HepG2 (cell line): Measurements from ENCODE around the gene EPHA2. TPM values are rescaled to one million over a fixed set of nuclear protein-coding genes. Genes with fewer than 3 reads are reported as not detected.

Experiments
- HBP1 ChIP-seq: IDR thresholded peaks from 2 replicates; pipeline ENCODE4 v1.6.1; 2016; ENCODE audit warnings: low read depth, control low read depth
- HNRNPUL1 ChIP-seq: fragments of 200-400 bp; formaldehyde crosslinking; IDR thresholded peaks from 2 replicates; pipeline ENCODE4 v1.6.1; 2017; ENCODE audit warnings: low read depth, mild to moderate bottlenecking, low read length, moderate library complexity
- MAF1 ChIP-seq: sonication (generic); formaldehyde crosslinking; IDR thresholded peaks from 2 replicates; pipeline ENCODE4 v1.5.0; 2020; ENCODE audit warnings: missing genetic modification reagents, borderline replicate concordance
- MATR3 ChIP-seq: sonication (generic); formaldehyde crosslinking; IDR thresholded peaks from 2 replicates; pipeline ENCODE4 v1.4.0; 2020; ENCODE audit warnings: missing genetic modification reagents
- MTA1 ChIP-seq: sonication (generic); formaldehyde crosslinking; IDR thresholded peaks from 2 replicates; pipeline ENCODE4 v1.4.0; 2020; ENCODE audit warnings: missing genetic modification reagents, mild to moderate bottlenecking, borderline replicate concordance
- PLRG1 ChIP-seq: fragments of 450-650 bp; conservative IDR thresholded peaks from 2 replicates; pipeline ENCODE4 v1.6.1; 2016
- PRPF4 ChIP-seq: fragments of 200-400 bp; formaldehyde crosslinking; IDR thresholded peaks from 2 replicates; pipeline ENCODE4 v1.6.1; 2016; ENCODE audit warnings: low read length, low read depth; ENCODE audit not compliant: poor library complexity, severe bottlenecking
- WIZ ChIP-seq: sonication (generic); formaldehyde crosslinking; IDR thresholded peaks from 2 replicates; pipeline ENCODE4 v1.5.1; 2020; ENCODE audit warnings: mild to moderate bottlenecking, missing genetic modification reagents
- YEATS2 ChIP-seq: sonication (generic); formaldehyde crosslinking; IDR thresholded peaks from 2 replicates; pipeline ENCODE4 v1.4.0; 2020; ENCODE audit warnings: missing genetic modification reagents, borderline replicate concordance
- ZEB1 ChIP-seq: IDR thresholded peaks from 2 replicates; pipeline ENCODE4 v1.6.1; 2012; ENCODE audit warnings: mild to moderate bottlenecking, low read depth, inconsistent platforms; ENCODE audit not compliant: insufficient replicate concordance
- ZNF235 ChIP-seq: sonication (generic); formaldehyde crosslinking; IDR thresholded peaks from 2 replicates; pipeline ENCODE4 v1.8.1; 2023; ENCODE audit warnings: mild to moderate bottlenecking, missing genetic modification reagents, borderline replicate concordance
- ZNF292 ChIP-seq: sonication (generic); formaldehyde crosslinking; IDR thresholded peaks from 2 replicates; pipeline ENCODE4 v1.8.1; 2022; ENCODE audit warnings: mild to moderate bottlenecking, low read depth, missing genetic modification reagents, borderline replicate concordance
- ZNF33B ChIP-seq: sonication (generic); formaldehyde crosslinking; IDR thresholded peaks from 2 replicates; pipeline ENCODE4 v1.5.1; 2020; ENCODE audit warnings: mild to moderate bottlenecking, missing genetic modification reagents
- ZNF431 ChIP-seq: sonication (generic); formaldehyde crosslinking; IDR thresholded peaks from 2 replicates; pipeline ENCODE4 v1.9.0; 2022; ENCODE audit warnings: missing genetic modification reagents, low read depth, mild to moderate bottlenecking, borderline replicate concordance
- ZNF577 ChIP-seq: sonication (generic); formaldehyde crosslinking; IDR thresholded peaks from 2 replicates; pipeline ENCODE4 v1.4.0; 2020; ENCODE audit warnings: mild to moderate bottlenecking, low read depth, missing genetic modification reagents, borderline replicate concordance
- ZNF609 ChIP-seq: sonication (generic); formaldehyde crosslinking; IDR thresholded peaks from 2 replicates; pipeline ENCODE4 v1.4.0; 2020; ENCODE audit warnings: mild to moderate bottlenecking, missing genetic modification reagents, borderline replicate concordance
- ZNF709 ChIP-seq: sonication (generic); formaldehyde crosslinking; IDR thresholded peaks from 2 replicates; pipeline ENCODE4 v1.5.0; 2020; ENCODE audit warnings: mild to moderate bottlenecking, missing genetic modification reagents
- polyA plus RNA-seq, 8 experiments: library from polyadenylated mRNA; depleted of rRNA in 3 of 8; stranded (reverse) in 7 of 8; unstranded in 1 of 8; fragments of >200 nt; fragmentation: Illumina TruSeq in 4 of 8; extraction: Trizol in 4 of 8; gene quantifications; 2 replicates each; pipeline versions ENCODE4 v1.2.1 to v1.2.3, GENCODE V29; 2011 to 2016; ENCODE audit warnings: low read depth in 4 of 8, missing spikeins in 1 of 8, mixed read lengths in 1 of 8; ENCODE audit not compliant: insufficient read depth in 1 of 8
- total RNA-seq, 5 experiments: library from RNA; depleted of rRNA; stranded (reverse); fragments of >200 nt; fragmentation: Illumina TruSeq; extraction: Trizol; gene quantifications; 2 replicates each; pipeline ENCODE4 v1.2.3, GENCODE V29; 2016; ENCODE audit warnings: low read depth in 1 of 5
- TF ChIP-seq, protein P1 (sequence below): sonication (generic); formaldehyde crosslinking; IDR thresholded peaks from 2 replicates; pipeline ENCODE4 v1.5.0; 2020; ENCODE audit warnings: mild to moderate bottlenecking, missing genetic modification reagents
- TF ChIP-seq, protein P2 (sequence below): sonication (generic); formaldehyde crosslinking; IDR thresholded peaks from 2 replicates; pipeline ENCODE4 v1.5.1; 2020; ENCODE audit warnings: mild to moderate bottlenecking, missing genetic modification reagents, moderate library complexity

Gene EPHA2
- total and polyA plus RNA-seq, 2 of the 13 experiments (the other 11 are each of a cell fraction or from before 2014, with no cell fraction given) = 33.6 to 53.6 TPM

GRCh38 chr1:16155537-16156410 is at the start of gene EPHA2 (continued):
- TF ChIP-seq, protein P1, sequence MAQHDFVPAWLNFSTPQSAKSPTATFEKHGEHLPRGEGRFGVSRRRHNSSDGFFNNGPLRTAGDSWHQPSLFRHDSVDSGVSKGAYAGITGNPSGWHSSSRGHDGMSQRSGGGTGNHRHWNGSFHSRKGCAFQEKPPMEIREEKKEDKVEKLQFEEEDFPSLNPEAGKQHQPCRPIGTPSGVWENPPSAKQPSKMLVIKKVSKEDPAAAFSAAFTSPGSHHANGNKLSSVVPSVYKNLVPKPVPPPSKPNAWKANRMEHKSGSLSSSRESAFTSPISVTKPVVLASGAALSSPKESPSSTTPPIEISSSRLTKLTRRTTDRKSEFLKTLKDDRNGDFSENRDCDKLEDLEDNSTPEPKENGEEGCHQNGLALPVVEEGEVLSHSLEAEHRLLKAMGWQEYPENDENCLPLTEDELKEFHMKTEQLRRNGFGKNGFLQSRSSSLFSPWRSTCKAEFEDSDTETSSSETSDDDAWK (CRISPR knock-in tag) = no peak
- TF ChIP-seq ZNF33B (no peak), YEATS2 (peak; percentile 45; the same call in 1 of the 2 replicates), HNRNPUL1 (no peak), HBP1 (CRISPR knock-in tag) (no peak; the same call in none of the 2 replicates), MATR3 (no peak), ZNF709 (CRISPR knock-in tag) (peak; percentile 77; the same call in 1 of the 2 replicates), ZNF292 (no peak), WIZ (CRISPR knock-in tag) (no peak), ZNF235 (0 out of 2 replicates have a peak, but pooled peaks have one; percentile 30), ZNF431 (CRISPR knock-in tag) (no peak), MTA1 (peak; percentile 52; the same call in 1 of the 2 replicates), ZNF609 (CRISPR knock-in tag) (0 out of 2 replicates have a peak, but pooled peaks have one; percentile 32), ZNF577 (no peak), MAF1 (CRISPR knock-in tag) (no peak), PRPF4 (no peak), ZEB1 (no peak), PLRG1 (no peak)
- TF ChIP-seq, protein P2, sequence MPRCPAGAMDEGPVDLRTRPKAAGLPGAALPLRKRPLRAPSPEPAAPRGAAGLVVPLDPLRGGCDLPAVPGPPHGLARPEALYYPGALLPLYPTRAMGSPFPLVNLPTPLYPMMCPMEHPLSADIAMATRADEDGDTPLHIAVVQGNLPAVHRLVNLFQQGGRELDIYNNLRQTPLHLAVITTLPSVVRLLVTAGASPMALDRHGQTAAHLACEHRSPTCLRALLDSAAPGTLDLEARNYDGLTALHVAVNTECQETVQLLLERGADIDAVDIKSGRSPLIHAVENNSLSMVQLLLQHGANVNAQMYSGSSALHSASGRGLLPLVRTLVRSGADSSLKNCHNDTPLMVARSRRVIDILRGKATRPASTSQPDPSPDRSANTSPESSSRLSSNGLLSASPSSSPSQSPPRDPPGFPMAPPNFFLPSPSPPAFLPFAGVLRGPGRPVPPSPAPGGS (CRISPR knock-in tag) = 0 out of 2 replicates have a peak, but pooled peaks have one; percentile 45
